HEK293 (cell line): ENCODE results near the gene PRKAG2.

Experiments used
- CTCF ChIP-seq: fragments of 450-650 bp; formaldehyde crosslinking; IDR thresholded peaks from 2 replicates; pipeline ENCODE4 v1.5.1; 2016; ENCODE audit warnings: missing biosample characterization, missing genetic modification characterization
- ELK4 ChIP-seq: IDR thresholded peaks from 2 replicates; pipeline ENCODE4 v1.6.1; 2011; ENCODE audit warnings: mild to moderate bottlenecking, low read depth, low read length, borderline replicate concordance
- KLF9 ChIP-seq: fragments of 450-650 bp; formaldehyde crosslinking; IDR thresholded peaks from 2 replicates; pipeline ENCODE4 v1.5.1; 2016; ENCODE audit warnings: missing biosample characterization, missing genetic modification characterization, low read depth
- MYNN ChIP-seq: fragments of 450-650 bp; formaldehyde crosslinking; IDR thresholded peaks from 2 replicates; pipeline ENCODE4 v1.5.1; 2016; ENCODE audit warnings: missing biosample characterization, missing genetic modification characterization, borderline replicate concordance
- PBX3 ChIP-seq: sonication (generic); formaldehyde crosslinking; IDR thresholded peaks from 2 replicates; pipeline ENCODE4 v1.8.1; 2022; ENCODE audit warnings: mild to moderate bottlenecking, moderate library complexity, missing genetic modification reagents
- PRDM1 ChIP-seq: fragments of 450-650 bp; formaldehyde crosslinking; IDR thresholded peaks from 2 replicates; pipeline ENCODE4; 2016; ENCODE audit warnings: missing biosample characterization, missing genetic modification characterization
- REST ChIP-seq: fragments of 450-650 bp; formaldehyde crosslinking; IDR thresholded peaks from 2 replicates; pipeline ENCODE4 v1.5.1; 2016; ENCODE audit warnings: missing biosample characterization, missing genetic modification characterization
- SETDB1 ChIP-seq: IDR thresholded peaks from one replicate; pipeline ENCODE4 v1.6.1; 2017; ENCODE audit warnings: mild to moderate bottlenecking, low read length, moderate library complexity, mixed read lengths; ENCODE audit not compliant: insufficient read length
- ZEB2 ChIP-seq: fragments of 450-650 bp; formaldehyde crosslinking; IDR thresholded peaks from 2 replicates; pipeline ENCODE4 v1.5.1; 2016; ENCODE audit warnings: missing biosample characterization, missing genetic modification characterization
- ZNF221 ChIP-seq: fragments of 450-650 bp; formaldehyde crosslinking; IDR thresholded peaks from 2 replicates; pipeline ENCODE4 v1.5.1; 2017; ENCODE audit warnings: missing biosample characterization, missing genetic modification characterization, borderline replicate concordance
- ZNF274 ChIP-seq, 2 experiments: fragments of 200-500 bp in 1 of 2; fragments of 450-650 bp in 1 of 2; sonication (Bioruptor generic) in 1 of 2; formaldehyde crosslinking in 1 of 2; IDR thresholded peaks; 2 replicates each; pipeline versions ENCODE4 v1.5.1 to v1.6.1; 2014 to 2016; ENCODE audit warnings: borderline replicate concordance in 1 of 2, inconsistent platforms in 1 of 2, low read length in 1 of 2, missing biosample characterization in 1 of 2, missing genetic modification characterization in 1 of 2
- ZNF416 ChIP-seq: fragments of 450-650 bp; formaldehyde crosslinking; IDR thresholded peaks from 2 replicates; pipeline ENCODE4 v1.5.1; 2016; ENCODE audit warnings: missing biosample characterization, missing genetic modification characterization

- TF ChIP-seq REST (tag by site-specific recombination) (no peak), SETDB1 (no peak), ZEB2 (tag by site-specific recombination) (no peak), CTCF (tag by site-specific recombination) (no peak), KLF9 (no peak), ZNF274 (IDR thresholded peaks at IDR 0.05; ENCODE audit: low read length) (no peak), ZNF274 (tag by site-specific recombination; IDR thresholded peaks at IDR 0.05; ENCODE audit: borderline replicate concordance) (no peak), ZNF221 (tag by site-specific recombination) (no peak), ELK4 (no peak), MYNN (tag by site-specific recombination) (no peak), PBX3 (CRISPR knock-in tag) (no peak), PRDM1 (tag by site-specific recombination) (no peak), ZNF416 (tag by site-specific recombination) (no peak)
Measured at GRCh38 chr7:151597541-151598444, 279.1 kb downstream of the PRKAG2 start.
